Measurements from ENCODE around the gene LMBR1. TPM values are rescaled to one million over a fixed set of nuclear protein-coding genes. Genes with fewer than 3 reads are reported as not detected.

The LMBR1 gene, protein sequence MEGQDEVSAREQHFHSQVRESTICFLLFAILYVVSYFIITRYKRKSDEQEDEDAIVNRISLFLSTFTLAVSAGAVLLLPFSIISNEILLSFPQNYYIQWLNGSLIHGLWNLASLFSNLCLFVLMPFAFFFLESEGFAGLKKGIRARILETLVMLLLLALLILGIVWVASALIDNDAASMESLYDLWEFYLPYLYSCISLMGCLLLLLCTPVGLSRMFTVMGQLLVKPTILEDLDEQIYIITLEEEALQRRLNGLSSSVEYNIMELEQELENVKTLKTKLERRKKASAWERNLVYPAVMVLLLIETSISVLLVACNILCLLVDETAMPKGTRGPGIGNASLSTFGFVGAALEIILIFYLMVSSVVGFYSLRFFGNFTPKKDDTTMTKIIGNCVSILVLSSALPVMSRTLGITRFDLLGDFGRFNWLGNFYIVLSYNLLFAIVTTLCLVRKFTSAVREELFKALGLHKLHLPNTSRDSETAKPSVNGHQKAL
- 25.4 and 37.9 TPM in 2 replicates for total RNA-seq

DNA sequence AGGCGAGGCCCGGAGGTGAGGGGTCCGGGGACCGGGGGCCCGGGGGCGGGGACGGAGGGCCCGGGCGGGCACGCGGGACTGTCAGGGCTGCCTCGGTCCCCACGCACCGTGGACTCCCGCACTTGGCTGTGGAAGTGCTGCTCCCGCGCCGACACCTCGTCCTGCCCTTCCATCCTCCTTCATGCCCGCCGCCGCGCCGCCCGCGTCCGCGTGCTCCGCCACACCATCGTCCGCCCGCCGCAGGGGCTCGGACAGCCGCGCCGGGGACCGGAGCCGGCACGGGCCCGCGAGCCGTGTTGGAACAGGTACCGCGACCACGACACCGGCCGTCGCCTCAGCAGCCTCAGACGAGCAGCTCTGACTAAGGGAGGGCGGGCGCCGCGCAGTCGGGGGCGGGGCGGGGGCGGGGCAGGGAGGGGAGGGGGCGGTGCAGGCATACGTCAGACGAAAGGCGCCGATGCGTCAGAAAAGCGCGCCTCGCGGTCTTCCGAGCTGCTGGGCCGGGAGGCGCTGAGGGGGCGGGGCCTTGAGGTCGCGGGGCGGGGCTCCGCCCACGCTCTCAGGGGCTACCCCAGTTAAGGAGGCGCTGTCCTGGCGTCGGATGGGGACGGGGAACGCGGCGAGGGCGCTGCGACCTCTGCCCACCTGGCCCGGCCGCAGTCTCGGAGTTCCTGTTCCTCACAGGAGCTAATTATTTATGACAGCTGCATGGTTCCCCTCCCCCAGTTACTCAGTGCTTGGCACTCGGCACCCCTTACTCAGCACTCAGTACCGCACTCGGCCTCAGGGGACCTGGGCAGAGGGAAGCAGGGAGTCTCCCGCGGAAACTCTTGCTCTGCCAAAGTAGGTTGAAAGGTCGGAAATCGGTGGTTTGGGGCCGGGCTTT is at the start of gene LMBR1:
TSS of gene LMBR1 (minus strand) at position 363 of the 886 bp plus-strand sequence. CDS start at position 173, 190 bp downstream.

DNA sequence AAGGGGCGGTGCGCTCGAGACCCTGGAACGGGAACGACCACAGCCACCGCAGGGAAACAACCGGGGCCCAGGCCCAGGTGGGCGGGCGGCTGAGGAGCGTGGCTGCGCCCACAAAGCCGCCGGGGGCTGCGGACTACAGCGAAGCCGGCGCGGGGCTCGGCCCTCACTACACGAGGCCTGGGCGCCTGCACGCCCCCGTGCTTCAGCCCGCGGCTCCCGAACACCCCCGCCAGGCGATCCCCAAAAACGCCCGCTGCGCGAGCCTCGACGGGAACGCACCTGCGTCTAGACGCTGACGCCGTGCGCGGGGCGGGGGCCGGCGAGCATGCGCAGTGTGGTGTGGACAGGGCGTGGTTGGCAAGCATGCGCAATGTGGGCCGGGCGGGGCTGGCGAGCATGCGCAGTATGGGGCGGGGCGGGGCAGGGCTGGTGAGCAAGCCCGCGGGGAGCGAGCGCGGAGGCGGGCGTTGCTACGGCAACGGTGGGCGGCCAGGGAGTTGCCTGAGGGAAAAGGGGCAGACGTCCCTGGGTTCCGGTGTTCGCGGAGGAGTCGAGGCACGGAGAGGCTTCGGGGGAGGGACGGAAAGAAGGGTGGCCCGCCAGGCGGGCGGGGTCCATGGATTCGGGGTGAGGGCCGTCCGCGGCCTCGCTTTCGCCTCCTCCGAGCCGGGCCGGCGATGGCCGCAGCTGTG is 252.6 kb downstream of the LMBR1 start, which contains the start of gene RNF32:
TSS of gene RNF32 (plus strand) at position 518 of the 692 bp plus-strand sequence. CDS start 3,104 bp downstream, outside the sequence.

Small RNA genes within 50 kb of the gene (small RNA-seq; reads per million reads assigned to genes)
- gene RNU4-31P = not detected

Other genes starting within 250 kb of the LMBR1 start
- 14.3 and 26.6 TPM in 2 replicates for gene NOM1, start 56.5 kb upstream of the LMBR1 start, total RNA-seq
- gene MNX1, start 117.5 kb upstream of the LMBR1 start, total RNA-seq = not detected in 2 replicates
- 66.1 and 109 TPM in 2 replicates for gene UBE3C, start 245.7 kb upstream of the LMBR1 start, total RNA-seq